Measurements from ENCODE around the gene UACA.
"Not testable (repeated sequence)": the region's sequence is repeated elsewhere in the genome, so short reads cannot be mapped to it uniquely, and the experiment has no call there.

UACA gene

GRCh38 chr15:70763120-70763949, at the start of gene UACA:
Gene UACA, minus strand, starts transcription at chr15:70763558. Its CDS starts 151 bp downstream, at chr15:70763407.
- DNase-seq, result peak; percentile 97

- no peak for DNase-seq
Observed at GRCh38 chr15:70812827-70813364, 49.5 kb upstream of the UACA start.

GRCh38 chr15:70810916-70811578, 47.7 kb upstream of the UACA start:
- DNase-seq, result no peak

- no peak for DNase-seq
Observed at GRCh38 chr15:70806992-70807712, 43.8 kb upstream of the UACA start.

- DNase-seq, result not testable (repeated sequence)
Observed at GRCh38 chr15:70804388-70804787, 41.0 kb upstream of the UACA start.

- DNase-seq, result no peak
Observed at GRCh38 chr15:70802629-70803028, 39.3 kb upstream of the UACA start.

DNA sequence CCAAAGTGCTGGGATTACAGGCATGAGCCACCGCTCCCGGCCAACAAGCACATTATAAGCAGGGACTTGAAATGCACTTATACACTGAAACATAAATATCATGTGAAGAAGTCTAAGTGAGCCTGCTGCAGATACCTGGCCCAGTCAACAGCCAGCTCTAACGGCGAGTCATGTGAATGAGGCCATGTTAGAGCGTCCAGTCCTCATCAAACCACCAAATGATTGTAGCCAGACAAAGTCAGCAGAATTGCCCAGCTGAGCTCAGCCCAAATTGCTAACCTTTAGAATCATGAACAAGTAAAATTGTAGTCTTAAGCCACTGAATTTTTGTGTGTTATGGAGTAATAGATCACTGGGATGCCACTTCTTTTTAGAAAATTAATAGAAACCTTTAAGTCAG, 37.8 kb upstream of the UACA start:
- no peak for DNase-seq

DNA sequence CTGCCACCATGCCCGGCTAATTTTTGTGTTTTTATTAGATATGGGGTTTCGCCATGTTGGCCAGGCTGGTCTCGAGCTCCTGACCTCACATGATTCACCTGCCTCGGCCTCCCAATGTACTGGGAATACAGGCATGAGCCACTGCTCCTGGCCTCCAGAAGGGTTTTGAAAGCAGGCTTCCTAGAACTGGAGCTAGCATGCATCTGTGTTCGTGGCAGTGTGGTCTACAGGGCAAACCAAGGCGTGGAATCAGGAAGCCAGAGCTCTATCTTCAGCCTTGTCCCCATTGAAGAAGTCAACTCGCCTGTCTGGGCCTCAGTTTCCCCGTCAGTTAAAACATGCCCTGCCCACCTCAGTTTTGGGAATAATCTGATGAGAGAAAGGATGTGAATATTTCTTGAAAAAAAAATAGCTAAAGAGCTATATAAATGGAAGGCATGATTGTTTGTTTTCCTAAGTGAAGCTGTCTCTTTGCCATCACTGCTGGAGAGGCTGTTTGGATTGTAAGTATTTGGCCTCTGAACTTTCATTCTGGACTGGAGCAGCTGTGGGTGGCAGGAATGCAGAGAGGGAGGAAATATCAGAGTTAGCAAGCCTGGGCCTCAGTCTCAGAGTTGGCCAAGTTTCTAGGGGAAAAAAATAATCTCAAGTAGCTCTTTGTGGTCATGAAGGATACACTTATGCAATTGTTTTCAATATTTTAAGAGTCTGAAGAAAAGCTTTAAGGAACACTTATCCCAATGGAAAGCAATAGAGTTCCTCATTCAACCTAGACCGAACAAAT, 36.5 kb upstream of the UACA start:
- DNase-seq, result no peak

GRCh38 chr15:70797464-70797863, 34.1 kb upstream of the UACA start:
- DNase-seq, result no peak

DNA sequence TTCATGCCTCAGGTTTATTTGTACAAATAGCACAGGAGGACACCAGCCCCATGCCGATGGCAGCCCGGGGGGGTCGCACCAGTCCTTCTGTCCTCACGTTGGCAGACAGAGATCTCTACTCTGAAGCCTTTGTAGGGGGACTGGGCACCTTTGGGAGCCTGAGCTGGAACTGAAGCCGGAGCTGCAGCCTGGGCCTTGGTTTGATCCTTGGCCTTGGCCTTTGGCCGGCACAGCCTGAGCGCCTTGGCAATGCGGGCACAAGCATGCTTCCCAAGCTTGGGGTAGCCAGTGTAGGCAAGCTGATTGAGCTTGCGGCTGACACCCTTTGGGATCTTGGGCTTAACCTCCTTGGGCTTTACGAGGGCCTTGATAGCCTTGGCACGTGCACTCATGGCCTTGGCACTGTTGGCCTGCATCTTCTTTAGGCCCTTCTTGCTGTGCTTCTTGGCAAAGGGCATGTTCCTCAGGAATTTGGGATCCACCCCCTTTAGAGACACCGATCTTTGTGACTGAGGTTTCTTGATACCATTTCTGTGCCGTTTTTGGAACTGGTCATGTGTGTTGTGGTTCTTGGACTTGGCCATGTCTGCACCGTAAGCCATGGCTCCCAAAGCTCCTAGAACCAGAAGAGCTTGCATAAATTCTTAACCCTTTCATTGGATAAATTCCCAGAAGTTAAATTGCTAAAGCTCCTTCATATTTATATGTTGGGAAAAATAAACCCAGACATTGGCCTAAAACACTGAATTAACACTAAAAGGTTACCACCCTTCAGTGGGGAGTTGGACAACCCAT, 33.4 kb upstream of the UACA start:
- DNase-seq, result no peak

DNA sequence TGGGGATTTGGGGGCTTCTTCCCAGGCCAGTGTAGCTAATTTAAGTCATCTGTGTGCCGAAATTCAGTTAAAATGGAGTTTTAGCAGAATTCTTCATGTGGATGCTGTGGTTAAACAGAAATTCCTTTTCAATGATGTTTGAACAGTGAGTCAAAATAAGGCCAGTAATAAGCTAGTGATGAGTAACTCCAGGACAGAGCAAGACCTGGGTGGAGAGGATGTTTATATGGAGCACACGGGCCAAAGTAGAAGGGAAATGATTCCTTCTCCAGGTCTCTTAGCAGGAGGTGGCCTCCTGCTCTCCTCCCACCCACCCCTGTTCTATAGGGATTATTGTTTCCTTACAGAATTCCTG, 31.9 kb upstream of the UACA start:
- DNase-seq, result no peak

DNA sequence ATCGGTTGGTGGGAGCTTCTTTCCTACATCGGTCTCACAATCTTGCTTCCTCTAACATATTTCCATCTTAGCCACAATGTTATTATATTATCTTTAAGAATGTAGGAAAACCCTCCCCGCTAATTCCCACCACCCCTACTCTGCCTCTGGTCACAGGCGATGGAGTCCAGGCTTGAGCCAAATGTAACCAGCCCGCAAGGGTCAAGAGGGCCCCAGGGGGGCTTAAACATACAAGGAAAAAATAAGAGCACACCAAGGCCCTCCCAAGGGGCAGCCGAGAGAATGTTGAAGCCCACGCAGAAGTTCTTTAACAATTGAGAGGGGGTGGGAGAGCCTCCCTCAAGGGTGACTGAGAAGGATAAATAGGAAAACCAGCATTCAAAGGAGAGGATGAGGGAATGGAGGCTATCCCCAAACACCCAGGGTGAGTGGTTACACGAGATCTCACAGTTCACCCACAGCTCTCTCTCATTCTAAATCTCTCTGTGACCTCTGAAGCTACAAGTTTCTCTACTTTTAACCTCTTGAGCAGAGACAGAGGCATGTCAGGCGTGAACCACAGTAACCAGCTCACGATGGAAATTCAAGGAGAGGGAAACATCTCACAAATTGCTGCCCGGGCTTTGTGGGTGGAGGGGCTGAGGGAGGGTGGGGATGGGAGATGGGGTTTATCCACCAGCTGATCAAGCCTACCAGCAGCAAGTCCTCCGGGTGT, 31.4 kb upstream of the UACA start:
- no peak for DNase-seq

DNA sequence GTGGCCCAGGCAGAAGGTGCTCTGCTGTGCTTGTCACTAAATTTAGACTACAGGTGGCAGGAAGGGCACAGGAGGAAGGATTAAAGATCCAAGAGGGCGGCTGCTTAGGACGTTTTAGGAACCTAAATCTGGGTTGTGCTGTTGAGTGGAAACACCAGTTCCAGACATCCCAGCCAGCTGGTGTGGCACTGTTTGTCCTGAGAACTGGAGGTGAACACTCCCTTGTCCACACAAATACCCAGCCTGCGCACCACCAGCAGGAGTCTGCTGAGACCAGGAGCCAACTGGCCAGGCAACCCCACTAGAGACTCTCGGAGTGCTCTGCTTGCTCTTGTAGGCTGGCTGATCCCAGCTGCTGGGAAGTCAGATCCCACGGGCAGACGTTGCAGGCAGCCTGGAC, 30.3 kb upstream of the UACA start:
- DNase-seq, result no peak

- no peak for DNase-seq
Observed at GRCh38 chr15:70792171-70792573, 28.8 kb upstream of the UACA start.

- no peak for DNase-seq
Observed at GRCh38 chr15:70791259-70791658, 27.9 kb upstream of the UACA start.

DNA sequence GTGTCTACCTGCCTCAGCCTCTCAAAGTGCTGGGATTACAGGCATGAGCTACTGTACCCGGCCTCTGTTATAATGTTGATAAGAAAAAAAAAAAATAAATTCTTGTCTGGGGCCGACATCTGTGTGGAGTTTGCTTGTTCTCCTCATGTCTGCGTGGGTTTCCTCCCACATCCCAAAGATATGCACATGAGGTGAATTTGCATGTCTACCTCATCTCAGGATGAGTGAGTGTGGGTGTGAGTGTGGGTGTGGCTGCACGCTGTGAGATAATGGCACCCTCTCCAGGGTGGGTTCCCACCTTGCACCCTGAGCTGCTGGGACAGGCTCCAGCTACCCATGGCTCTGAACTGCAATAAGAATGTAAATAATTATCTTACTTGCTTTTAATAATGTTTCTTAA, 25.9 kb upstream of the UACA start:
- no peak for DNase-seq

GRCh38 chr15:70788114-70789049, 25.0 kb upstream of the UACA start:
- DNase-seq, result no peak

DNA sequence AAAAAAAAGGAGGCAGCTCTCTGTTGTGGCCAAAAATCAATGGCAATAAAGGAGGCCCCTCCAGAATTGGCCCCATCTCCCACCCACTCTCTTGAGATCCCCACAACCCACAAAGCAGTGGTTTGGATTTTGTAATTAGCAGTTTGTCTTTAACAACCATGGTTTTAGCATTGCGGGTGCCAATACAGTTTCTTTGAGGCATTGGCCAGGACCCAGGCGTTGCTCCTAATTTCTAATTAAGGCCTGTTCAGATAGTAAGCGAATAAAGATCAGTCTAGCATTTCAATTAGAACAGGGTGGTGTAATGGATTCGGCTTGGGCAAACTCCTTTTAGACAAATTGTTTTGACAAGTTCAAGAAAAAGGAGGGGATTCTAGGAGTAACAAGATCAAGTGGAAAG, 23.6 kb upstream of the UACA start:
- no peak for DNase-seq

GRCh38 chr15:70783610-70784022, 20.3 kb upstream of the UACA start:
- DNase-seq, result peak; percentile 48

DNA sequence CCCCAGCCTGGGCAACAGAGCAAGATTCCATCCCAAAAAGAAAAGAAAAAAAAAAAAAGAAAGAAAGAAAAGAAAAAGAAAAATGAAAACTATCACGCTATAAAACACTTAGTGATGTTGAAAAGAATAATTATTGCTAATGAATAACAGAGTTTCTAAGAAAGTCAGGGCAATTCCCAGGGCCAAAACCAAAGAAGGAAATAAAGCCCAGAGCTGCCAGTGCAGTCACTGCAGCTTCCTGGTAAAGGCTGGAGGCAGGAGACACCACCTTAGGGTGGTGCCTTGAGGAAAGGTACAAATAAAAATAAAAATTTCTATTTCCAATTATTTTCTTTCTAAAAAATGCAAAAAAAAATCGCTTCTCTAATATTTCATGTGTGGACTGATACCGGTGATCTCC, 19.7 kb upstream of the UACA start:
- no peak for DNase-seq
